IPS-18a (cell line): ENCODE data around the gene CCNK.

Experiments
- H3K27ac ChIP-seq: one replicate; pipeline ENCODE4 v1.5.1; 2013; ENCODE audit warnings: low read length
- H3K27me3 ChIP-seq: one replicate; pipeline ENCODE4 v1.6.1; 2013; ENCODE audit warnings: mild to moderate bottlenecking, low read length; ENCODE audit not compliant: control insufficient read depth, insufficient read depth
- H3K36me3 ChIP-seq: one replicate; pipeline ENCODE4 v1.6.1; 2013; ENCODE audit warnings: low read depth, low read length; ENCODE audit not compliant: control insufficient read depth
- H3K4me1 ChIP-seq: one replicate; pipeline ENCODE4 v1.6.1; 2013; ENCODE audit warnings: low read depth, low read length; ENCODE audit not compliant: control insufficient read depth
- H3K4me3 ChIP-seq: one replicate; pipeline ENCODE4 v1.5.1; 2013; ENCODE audit warnings: low read length
- H3K9ac ChIP-seq: one replicate; pipeline ENCODE4 v1.6.1; 2013; ENCODE audit warnings: mild to moderate bottlenecking, low read length, moderate library complexity
- H3K9me3 ChIP-seq: one replicate; pipeline ENCODE4 v1.6.1; 2013; ENCODE audit warnings: low read depth, low read length; ENCODE audit not compliant: control insufficient read depth

The CCNK gene

GRCh38 chr14:99522934-99523703, 41.9 kb downstream of the CCNK start:
- Histone ChIP-seq H3K9me3 (no peaks in the 10 kb centered on the region), H3K36me3 (no peaks in the 10 kb centered on the region), H3K4me3 (no peak overlapping the region), H3K9ac (peak overlapping the region; percentile 0), H3K27me3 (no peaks in the 10 kb centered on the region), H3K27ac (no peak overlapping the region), H3K4me1 (peaks cover 39% of the 10 kb centered on the region)

DNA sequence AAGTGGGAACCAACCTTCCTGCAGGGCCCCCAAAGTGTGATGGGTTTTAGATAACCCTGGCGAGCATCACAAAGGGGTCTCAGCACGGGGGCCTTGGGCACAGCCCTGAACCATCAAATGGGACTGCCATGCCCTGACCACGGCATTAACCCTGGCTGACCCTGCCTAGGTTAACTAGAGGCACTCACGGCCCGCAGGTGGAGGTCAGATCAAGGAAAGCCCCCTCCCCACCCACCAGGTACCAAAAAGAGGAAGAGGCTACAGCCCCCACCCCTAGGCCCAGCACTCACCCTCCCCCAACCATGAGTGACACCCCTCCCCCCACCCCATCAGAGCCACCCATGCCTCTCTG, 42.5 kb downstream of the CCNK start:
- H3K9me3 ChIP-seq: no peaks in the 10 kb centered on the region
- H3K27ac ChIP-seq: no peak overlapping the region
- H3K27me3 ChIP-seq: no peaks in the 10 kb centered on the region
- no peak overlapping the region for H3K4me3 ChIP-seq
- H3K4me1 ChIP-seq: peaks cover 40% of the 10 kb centered on the region
- no peak overlapping the region for H3K9ac ChIP-seq
- no peaks in the 10 kb centered on the region for H3K36me3 ChIP-seq

GRCh38 chr14:99524091-99524661, 43.0 kb downstream of the CCNK start:
- H3K27ac ChIP-seq: no peak overlapping the region
- no peaks in the 10 kb centered on the region for H3K27me3 ChIP-seq
- peak overlapping the region; percentile 20 for H3K4me3 ChIP-seq
- no peaks in the 10 kb centered on the region for H3K9me3 ChIP-seq
- H3K4me1 ChIP-seq: peaks cover 40% of the 10 kb centered on the region
- H3K9ac ChIP-seq: no peak overlapping the region
- H3K36me3 ChIP-seq: no peaks in the 10 kb centered on the region

DNA sequence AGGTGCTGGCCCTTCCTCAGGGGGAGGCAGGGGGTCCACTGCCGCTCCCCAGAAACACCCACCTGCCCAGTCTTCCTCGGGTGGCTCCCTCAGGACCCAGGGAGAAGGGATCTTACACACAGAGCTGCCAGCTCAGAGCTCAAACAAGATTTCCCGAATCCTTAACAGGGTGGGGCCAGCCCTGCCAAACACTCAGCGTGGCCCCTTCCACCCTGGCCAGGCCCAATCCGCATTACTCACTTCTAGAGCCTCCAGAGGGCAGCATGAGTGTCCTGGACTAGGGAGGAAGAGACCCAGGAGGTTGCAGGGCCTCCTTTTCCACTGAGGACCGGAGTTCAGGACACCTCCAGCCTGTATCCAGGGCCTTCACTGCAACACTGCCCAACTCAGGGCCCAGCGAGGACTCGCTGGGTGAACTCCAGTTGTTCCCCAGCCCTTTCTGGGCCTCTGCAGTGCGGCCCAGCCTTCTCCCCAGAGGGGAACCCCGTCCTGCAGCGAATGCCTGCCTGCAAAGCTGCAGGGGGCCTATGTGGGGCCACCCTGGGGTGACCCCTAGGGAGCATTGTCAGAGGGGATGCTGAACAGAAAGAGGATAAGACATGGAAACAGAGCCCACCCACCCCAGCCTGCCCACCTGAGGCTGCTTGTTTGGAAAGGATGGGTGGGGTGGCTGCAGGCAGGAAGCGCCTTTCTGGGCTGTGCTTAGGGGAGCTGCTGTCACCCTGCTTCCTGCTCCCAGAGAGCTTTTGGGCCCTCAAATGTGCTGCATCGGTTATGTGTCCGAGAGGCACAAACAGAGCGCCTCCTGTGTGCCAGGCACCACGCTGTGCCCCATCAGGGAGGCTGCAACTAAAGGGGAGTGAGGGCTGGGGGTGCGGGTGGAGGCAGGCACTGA, 43.8 kb downstream of the CCNK start:
- H3K36me3 ChIP-seq: no peaks in the 10 kb centered on the region
- no peaks in the 10 kb centered on the region for H3K27me3 ChIP-seq
- H3K9ac ChIP-seq: no peak overlapping the region
- H3K27ac ChIP-seq: no peak overlapping the region
- H3K4me1 ChIP-seq: peaks cover 40% of the 10 kb centered on the region
- H3K4me3 ChIP-seq: peak overlapping the region; percentile 20
- H3K9me3 ChIP-seq: no peaks in the 10 kb centered on the region

GRCh38 chr14:99525699-99526080, 44.5 kb downstream of the CCNK start:
- H3K4me3 ChIP-seq: no peak overlapping the region
- no peaks in the 10 kb centered on the region for H3K9me3 ChIP-seq
- H3K4me1 ChIP-seq: peaks cover 44% of the 10 kb centered on the region
- H3K27me3 ChIP-seq: no peaks in the 10 kb centered on the region
- no peaks in the 10 kb centered on the region for H3K36me3 ChIP-seq
- H3K9ac ChIP-seq: no peak overlapping the region
- no peak overlapping the region for H3K27ac ChIP-seq

- no peak overlapping the region for H3K9ac ChIP-seq
- H3K27ac ChIP-seq: no peak overlapping the region
These were observed 45.8 kb downstream of the CCNK start for GRCh38 chr14:99527026-99527425.

GRCh38 chr14:99527427-99528076, 46.3 kb downstream of the CCNK start:
- H3K9me3 ChIP-seq: no peaks in the 10 kb centered on the region
- H3K27ac ChIP-seq: no peak overlapping the region
- H3K4me3 ChIP-seq: no peak overlapping the region
- no peak overlapping the region for H3K9ac ChIP-seq
- H3K27me3 ChIP-seq: no peaks in the 10 kb centered on the region
- H3K36me3 ChIP-seq: no peaks in the 10 kb centered on the region
- H3K4me1 ChIP-seq: peaks cover 42% of the 10 kb centered on the region

More at GRCh38 chr14:99527026-99527425, 45.8 kb downstream of the CCNK start:
- Histone ChIP-seq H3K36me3 (no peaks in the 10 kb centered on the region), H3K9me3 (no peaks in the 10 kb centered on the region), H3K4me3 (no peak overlapping the region), H3K27me3 (no peaks in the 10 kb centered on the region), H3K4me1 (peaks cover 48% of the 10 kb centered on the region)

GRCh38 chr14:99529899-99530298, 48.7 kb downstream of the CCNK start:
- Histone ChIP-seq H3K4me1 (peaks cover 24% of the 10 kb centered on the region), H3K4me3 (no peak overlapping the region), H3K9ac (no peak overlapping the region), H3K36me3 (no peaks in the 10 kb centered on the region), H3K27ac (no peak overlapping the region), H3K27me3 (no peaks in the 10 kb centered on the region), H3K9me3 (no peaks in the 10 kb centered on the region)

DNA sequence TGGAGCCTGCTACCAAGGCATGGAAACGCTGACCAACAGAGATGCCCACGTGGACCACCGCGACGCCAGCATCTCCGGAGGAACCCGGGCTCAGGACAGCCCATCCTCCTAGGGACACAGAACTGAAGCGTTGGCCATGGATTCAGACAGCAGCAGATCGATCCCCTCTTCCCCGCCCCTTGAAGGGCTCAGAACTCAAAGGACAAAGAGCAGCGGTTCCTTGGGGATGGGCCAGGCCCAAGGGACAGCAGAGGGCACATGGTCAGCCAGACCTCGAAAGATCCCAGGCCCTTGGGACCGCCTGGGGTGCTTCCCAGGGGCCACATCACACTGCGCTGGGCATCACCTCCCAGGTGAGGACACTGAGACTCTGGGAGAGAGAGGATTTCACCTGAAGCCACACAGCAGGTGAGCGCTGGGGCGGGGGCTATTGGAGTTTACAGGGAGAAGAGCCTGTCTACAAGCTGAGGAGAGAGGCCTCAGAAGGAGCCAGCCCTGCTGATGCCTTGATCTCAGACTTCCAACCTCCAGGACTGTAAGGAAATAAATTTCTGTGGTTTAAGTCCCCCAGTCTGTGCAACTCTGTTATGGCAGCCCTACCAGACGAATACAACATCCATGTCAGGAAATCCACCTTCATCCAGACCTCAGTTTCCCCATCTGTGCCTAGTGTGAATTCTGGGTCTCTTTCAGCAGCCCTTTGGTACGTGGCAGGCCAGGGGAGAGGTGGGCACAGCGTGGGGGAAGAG, 49.4 kb downstream of the CCNK start:
- Histone ChIP-seq H3K9ac (no peak overlapping the region), H3K27me3 (no peaks in the 10 kb centered on the region), H3K9me3 (no peaks in the 10 kb centered on the region), H3K4me3 (no peak overlapping the region), H3K27ac (no peak overlapping the region), H3K36me3 (no peaks in the 10 kb centered on the region), H3K4me1 (peaks cover 24% of the 10 kb centered on the region)

DNA sequence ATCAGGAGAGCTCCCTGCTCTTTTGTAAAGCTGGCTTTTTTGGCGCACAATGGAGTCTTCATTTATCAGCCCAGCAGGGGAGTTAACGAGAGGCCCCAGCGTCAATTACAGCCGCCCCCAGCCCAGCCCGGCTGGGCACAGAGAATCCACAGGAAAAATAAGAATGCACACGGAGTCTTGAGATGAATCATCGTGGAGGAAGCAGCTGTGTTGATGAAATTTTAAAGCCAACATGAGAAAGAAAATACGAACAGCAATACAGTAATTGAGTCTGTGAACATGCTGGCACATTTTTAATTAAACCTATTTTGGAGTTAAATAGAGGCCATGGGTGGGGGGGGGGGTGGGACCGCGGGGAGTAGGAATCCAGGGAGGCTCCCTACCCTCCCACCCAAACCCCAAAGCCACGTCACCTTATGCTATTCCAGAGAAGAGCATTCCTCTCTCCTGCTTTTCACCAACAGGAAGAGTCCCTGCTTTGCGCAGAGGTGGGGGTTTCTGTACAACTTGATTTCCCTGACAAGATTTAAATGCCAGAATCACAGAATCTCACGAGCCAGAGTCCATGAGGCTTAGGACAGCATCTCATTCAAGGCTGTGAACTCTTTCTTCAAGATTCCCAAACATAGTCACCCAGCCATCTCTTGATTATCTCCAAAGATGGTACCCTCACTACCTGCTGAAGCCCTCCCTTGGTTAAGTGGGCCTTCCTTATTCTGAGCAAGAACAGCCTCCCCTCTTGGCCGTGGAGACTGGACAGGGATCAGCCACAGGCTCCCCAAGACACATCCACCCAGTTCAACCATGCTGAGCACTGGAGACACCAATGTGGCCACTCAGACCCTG, 50.3 kb downstream of the CCNK start:
- Histone ChIP-seq H3K27ac (no peak overlapping the region), H3K27me3 (no peaks in the 10 kb centered on the region), H3K9ac (no peak overlapping the region), H3K4me3 (no peak overlapping the region), H3K36me3 (no peaks in the 10 kb centered on the region), H3K4me1 (peaks cover 24% of the 10 kb centered on the region), H3K9me3 (no peaks in the 10 kb centered on the region)
